HepG2 (cell line): ENCODE measurements around the gene STK36. TPM values are rescaled to one million over a fixed set of nuclear protein-coding genes. Genes with fewer than 3 reads are reported as not detected.

ENCODE experiments used
- BORCS8-MEF2B ChIP-seq: sonication (generic); formaldehyde crosslinking; IDR thresholded peaks from 2 replicates; pipeline ENCODE4 v1.8.0; 2022; ENCODE audit warnings: mild to moderate bottlenecking, missing genetic modification reagents
- CBX2 ChIP-seq, 2 experiments: fragments of 200-600 bp in 1 of 2; sonication (generic); formaldehyde crosslinking in 1 of 2; IDR thresholded peaks; 2 replicates each; pipeline versions ENCODE4 v1.7.0 to v1.8.1; 2018 to 2022; ENCODE audit warnings: low read depth in 2 of 2, low read length in 1 of 2, mild to moderate bottlenecking in 1 of 2, missing genetic modification reagents in 1 of 2
- CCDC6 ChIP-seq: sonication (generic); formaldehyde crosslinking; IDR thresholded peaks from 2 replicates; pipeline ENCODE4 v1.8.1; 2022; ENCODE audit warnings: mild to moderate bottlenecking, missing genetic modification reagents, moderate library complexity
- CHD4 ChIP-seq: fragments of 200-600 bp; sonication (generic); IDR thresholded peaks from 2 replicates; pipeline ENCODE4 v1.7.0; 2017; ENCODE audit warnings: mild to moderate bottlenecking, low read length, borderline replicate concordance
- GATAD2A ChIP-seq: IDR thresholded peaks from 2 replicates; pipeline ENCODE4 v1.6.1; 2016
- HCFC1 ChIP-seq: fragments of 150-350 bp; IDR thresholded peaks from 2 replicates; pipeline ENCODE4 v1.6.1; 2014; ENCODE audit warnings: low read depth, low read length
- HNRNPUL1 ChIP-seq: fragments of 200-400 bp; formaldehyde crosslinking; IDR thresholded peaks from 2 replicates; pipeline ENCODE4 v1.6.1; 2017; ENCODE audit warnings: low read depth, mild to moderate bottlenecking, low read length, moderate library complexity
- IKZF5 ChIP-seq: IDR thresholded peaks from 2 replicates; pipeline ENCODE4 v1.6.1; 2018; ENCODE audit warnings: missing genetic modification reagents, mild to moderate bottlenecking, missing compliant biosample characterization
- JARID2 ChIP-seq: sonication (generic); formaldehyde crosslinking; IDR thresholded peaks from 2 replicates; pipeline ENCODE4 v1.8.1; 2023; ENCODE audit warnings: missing genetic modification reagents, inconsistent platforms; ENCODE audit not compliant: insufficient replicate concordance
- KAT8 ChIP-seq: IDR thresholded peaks from 2 replicates; pipeline ENCODE4 v1.6.1; 2016; ENCODE audit warnings: missing genetic modification reagents, missing compliant biosample characterization
- RBFOX2 ChIP-seq: fragments of 200-400 bp; formaldehyde crosslinking; IDR thresholded peaks from 2 replicates; pipeline ENCODE4 v1.6.1; 2017; ENCODE audit warnings: low read depth, mild to moderate bottlenecking, low read length
- SMAD9 ChIP-seq: sonication (generic); formaldehyde crosslinking; IDR thresholded peaks from 2 replicates; pipeline ENCODE4 v1.5.1; 2020; ENCODE audit warnings: mild to moderate bottlenecking, missing genetic modification reagents
- SOX6 ChIP-seq, 2 experiments: fragments of 450-650 bp in 1 of 2; sonication (generic) in 1 of 2; formaldehyde crosslinking in 1 of 2; IDR thresholded peaks; 2 replicates each; pipeline versions ENCODE4 v1.4.0 to v1.6.1; 2017 to 2020; ENCODE audit warnings: antibody characterized with exemption in 1 of 2, mild to moderate bottlenecking in 1 of 2, missing genetic modification reagents in 1 of 2
- TBX2 ChIP-seq: sonication (generic); formaldehyde crosslinking; IDR thresholded peaks from 2 replicates; pipeline ENCODE4 v1.5.0; 2020; ENCODE audit warnings: missing genetic modification reagents, mild to moderate bottlenecking, borderline replicate concordance
- TCF7 ChIP-seq: sonication (generic); IDR thresholded peaks from 2 replicates; pipeline ENCODE4 v1.6.1; 2016; ENCODE audit warnings: antibody characterized with exemption, low read depth
- UBTF ChIP-seq: sonication (generic); formaldehyde crosslinking; IDR thresholded peaks from 2 replicates; pipeline ENCODE4 v1.4.0; 2020; ENCODE audit warnings: mild to moderate bottlenecking, missing genetic modification reagents
- USF2 ChIP-seq, 2 experiments: sonication (generic) in 1 of 2; formaldehyde crosslinking in 1 of 2; IDR thresholded peaks; 2 replicates each; pipeline versions ENCODE4 v1.5.1 to v1.6.1; 2011 to 2020; ENCODE audit warnings: borderline replicate concordance in 1 of 2, low read depth in 1 of 2, low read length in 1 of 2, mild to moderate bottlenecking in 1 of 2, missing genetic modification reagents in 1 of 2, moderate library complexity in 1 of 2
- ZNF234 ChIP-seq: sonication (generic); formaldehyde crosslinking; conservative IDR thresholded peaks from 2 replicates; pipeline ENCODE4 v1.5.1; 2020; ENCODE audit warnings: mild to moderate bottlenecking, missing genetic modification reagents
- ZNF704 ChIP-seq: sonication (generic); formaldehyde crosslinking; IDR thresholded peaks from 2 replicates; pipeline ENCODE4 v1.8.1; 2023; ENCODE audit warnings: mild to moderate bottlenecking, inconsistent platforms, moderate library complexity, missing genetic modification reagents, borderline replicate concordance
- ZNF773 ChIP-seq: sonication (generic); formaldehyde crosslinking; IDR thresholded peaks from 2 replicates; pipeline ENCODE4 v1.4.0; 2020; ENCODE audit warnings: missing genetic modification reagents, borderline replicate concordance
- ZNF790 ChIP-seq: sonication (generic); formaldehyde crosslinking; IDR thresholded peaks from 2 replicates; pipeline ENCODE4 v1.8.0; 2022; ENCODE audit warnings: missing genetic modification reagents, mild to moderate bottlenecking, borderline replicate concordance
- polyA plus RNA-seq, 8 experiments: library from polyadenylated mRNA; depleted of rRNA in 3 of 8; stranded (reverse) in 7 of 8; unstranded in 1 of 8; fragments of >200 nt; fragmentation: Illumina TruSeq in 4 of 8; extraction: Trizol in 4 of 8; gene quantifications; 2 replicates each; pipeline versions ENCODE4 v1.2.1 to v1.2.3, GENCODE V29; 2011 to 2016; ENCODE audit warnings: low read depth in 4 of 8, missing spikeins in 1 of 8, mixed read lengths in 1 of 8; ENCODE audit not compliant: insufficient read depth in 1 of 8
- total RNA-seq, 5 experiments: library from RNA; depleted of rRNA; stranded (reverse); fragments of >200 nt; fragmentation: Illumina TruSeq; extraction: Trizol; gene quantifications; 2 replicates each; pipeline ENCODE4 v1.2.3, GENCODE V29; 2016; ENCODE audit warnings: low read depth in 1 of 5

Gene STK36
- total and polyA plus RNA-seq, 2 of the 13 experiments (the other 11 are each of a cell fraction or from before 2014, with no cell fraction given), result 45.9 to 83.5 TPM

- TF ChIP-seq UBTF (CRISPR knock-in tag), result peak; percentile 86
- no peak for TF ChIP-seq HNRNPUL1
- peak; percentile 83; the same call in 1 of the 2 replicates for TF ChIP-seq CCDC6
- TF ChIP-seq TCF7, result no peak
- no peak; the same call in 1 of the 2 replicates for TF ChIP-seq ZNF790 (CRISPR knock-in tag)
- peak; percentile 65 for TF ChIP-seq HCFC1
- peak; percentile 71 for TF ChIP-seq RBFOX2
- TF ChIP-seq SOX6 (IDR thresholded peaks at IDR 0.05), result no peak
- peak; percentile 38; the same call in 1 of the 2 replicates for TF ChIP-seq SOX6 (CRISPR knock-in tag; IDR thresholded peaks at IDR 0.05)
- no peak for TF ChIP-seq ZNF234
- TF ChIP-seq GATAD2A, result peak; percentile 36
- TF ChIP-seq CBX2 (IDR thresholded peaks at IDR 0.05; ENCODE audit: low read depth, low read length), result no peak
- no peak for TF ChIP-seq CBX2 (CRISPR knock-in tag; IDR thresholded peaks at IDR 0.05; ENCODE audit: low read depth)
- no peak for TF ChIP-seq JARID2 (CRISPR knock-in tag)
- peak; percentile 87 for TF ChIP-seq BORCS8-MEF2B
- no peak for TF ChIP-seq USF2 (IDR thresholded peaks at IDR 0.05; ENCODE audit: low read depth, low read length)
- TF ChIP-seq USF2 (CRISPR knock-in tag; IDR thresholded peaks at IDR 0.05; ENCODE audit: borderline replicate concordance), result no peak; the same call in 1 of the 2 replicates
- no peak; the same call in 1 of the 2 replicates for TF ChIP-seq TBX2 (CRISPR knock-in tag)
- no peak for TF ChIP-seq CHD4
- TF ChIP-seq SMAD9, result no peak
- no peak for TF ChIP-seq IKZF5 (CRISPR knock-in tag)
- peak; percentile 97 for TF ChIP-seq KAT8 (CRISPR knock-in tag)
- TF ChIP-seq ZNF773 (CRISPR knock-in tag), result 0 out of 2 replicates have a peak, but pooled peaks have one; percentile 19
- TF ChIP-seq ZNF704, result peak; percentile 84; the same call in 1 of the 2 replicates
Measured at GRCh38 chr2:218671654-218672566, at the start of gene STK36, which contains the start of gene RNF25 (continued).
